Measurements from ENCODE around the gene TMEM106B.
A peak's percentile ranks its signal among the peaks of the same experiment; 100 is the strongest.
"Not testable (repeated sequence)": the region's sequence is repeated elsewhere in the genome, so short reads cannot be mapped to it uniquely, and the experiment has no call there.

Gene TMEM106B

GRCh38 chr7:12217311-12217710 is 6.2 kb downstream of the TMEM106B start:
- Mint-ChIP-seq H3K36me3 (peaks cover 26% of the 10 kb centered on the region), H3K4me3 (no peak overlapping the region), H3K27ac (peak overlapping the region; percentile 10), H3K4me1 (peaks cover 78% of the 10 kb centered on the region), H3K27me3 (no peaks in the 10 kb centered on the region), H3K9me3 (no peaks in the 10 kb centered on the region)

- H3K9me3 Mint-ChIP-seq: no peaks in the 10 kb centered on the region
- H3K4me1 Mint-ChIP-seq: peaks cover 80% of the 10 kb centered on the region
- H3K36me3 Mint-ChIP-seq: peaks cover 37% of the 10 kb centered on the region
- no peaks in the 10 kb centered on the region for H3K27me3 Mint-ChIP-seq
- no peak overlapping the region for H3K4me3 Mint-ChIP-seq
- H3K27ac Mint-ChIP-seq: peak overlapping the region; percentile 83
Observed at GRCh38 chr7:12220389-12221046, 9.4 kb downstream of the TMEM106B start.

GRCh38 chr7:12221414-12221813 is 10.3 kb downstream of the TMEM106B start:
- peak overlapping the region; percentile 75 for H3K27ac Mint-ChIP-seq
- H3K27me3 Mint-ChIP-seq: no peaks in the 10 kb centered on the region
- no peak overlapping the region for H3K4me3 Mint-ChIP-seq
- no peaks in the 10 kb centered on the region for H3K9me3 Mint-ChIP-seq
- H3K36me3 Mint-ChIP-seq: peaks cover 40% of the 10 kb centered on the region
- H3K4me1 Mint-ChIP-seq: peaks cover 80% of the 10 kb centered on the region

- Mint-ChIP-seq H3K27ac (peak overlapping the region; percentile 71), H3K27me3 (no peaks in the 10 kb centered on the region), H3K36me3 (peaks cover 29% of the 10 kb centered on the region), H3K4me1 (peaks cover 72% of the 10 kb centered on the region), H3K4me3 (peak overlapping the region; percentile 19), H3K9me3 (no peaks in the 10 kb centered on the region)
Observed at GRCh38 chr7:12222889-12223579, 11.9 kb downstream of the TMEM106B start.

GRCh38 chr7:12225017-12225416 is 13.9 kb downstream of the TMEM106B start:
- H3K9me3 Mint-ChIP-seq, H3K4me3 Mint-ChIP-seq, H3K27me3 Mint-ChIP-seq: not testable (repeated sequence)
- H3K27ac Mint-ChIP-seq: peak overlapping the region; percentile 60
- peaks cover 27% of the 10 kb centered on the region for H3K36me3 Mint-ChIP-seq
- peaks cover 73% of the 10 kb centered on the region for H3K4me1 Mint-ChIP-seq

GRCh38 chr7:12226756-12227155 is 15.7 kb downstream of the TMEM106B start:
- H3K4me3 Mint-ChIP-seq: no peak overlapping the region
- H3K27me3 Mint-ChIP-seq: no peaks in the 10 kb centered on the region
- no peaks in the 10 kb centered on the region for H3K9me3 Mint-ChIP-seq
- H3K36me3 Mint-ChIP-seq: peaks cover 26% of the 10 kb centered on the region
- H3K27ac Mint-ChIP-seq: no peak overlapping the region
- peaks cover 58% of the 10 kb centered on the region for H3K4me1 Mint-ChIP-seq

GRCh38 chr7:12228024-12228423 is 16.9 kb downstream of the TMEM106B start:
- peaks cover 26% of the 10 kb centered on the region for H3K36me3 Mint-ChIP-seq
- no peaks in the 10 kb centered on the region for H3K27me3 Mint-ChIP-seq
- peaks cover 45% of the 10 kb centered on the region for H3K4me1 Mint-ChIP-seq
- H3K27ac Mint-ChIP-seq: no peak overlapping the region
- H3K9me3 Mint-ChIP-seq: no peaks in the 10 kb centered on the region
- no peak overlapping the region for H3K4me3 Mint-ChIP-seq

GRCh38 chr7:12229046-12229445 is 18.0 kb downstream of the TMEM106B start:
- no peaks in the 10 kb centered on the region for H3K9me3 Mint-ChIP-seq
- H3K4me1 Mint-ChIP-seq: peaks cover 35% of the 10 kb centered on the region
- no peak overlapping the region for H3K4me3 Mint-ChIP-seq
- H3K27ac Mint-ChIP-seq: no peak overlapping the region
- H3K36me3 Mint-ChIP-seq: peaks cover 29% of the 10 kb centered on the region
- H3K27me3 Mint-ChIP-seq: no peaks in the 10 kb centered on the region

GRCh38 chr7:12231097-12231496 is 20.0 kb downstream of the TMEM106B start:
- no peaks in the 10 kb centered on the region for H3K27me3 Mint-ChIP-seq
- no peak overlapping the region for H3K27ac Mint-ChIP-seq
- peaks cover 20% of the 10 kb centered on the region for H3K36me3 Mint-ChIP-seq
- no peak overlapping the region for H3K4me3 Mint-ChIP-seq
- H3K9me3 Mint-ChIP-seq: no peaks in the 10 kb centered on the region
- H3K4me1 Mint-ChIP-seq: peaks cover 24% of the 10 kb centered on the region

GRCh38 chr7:12233175-12233574 is 22.1 kb downstream of the TMEM106B start:
- H3K27me3 Mint-ChIP-seq: no peaks in the 10 kb centered on the region
- peaks cover 1% of the 10 kb centered on the region for H3K9me3 Mint-ChIP-seq

GRCh38 chr7:12234334-12234865 is 23.3 kb downstream of the TMEM106B start:
- Mint-ChIP-seq H3K36me3 (peaks cover 34% of the 10 kb centered on the region), H3K9me3 (peaks cover 5% of the 10 kb centered on the region), H3K27ac (no peak overlapping the region), H3K4me1 (peaks cover 16% of the 10 kb centered on the region), H3K27me3 (no peaks in the 10 kb centered on the region), H3K4me3 (no peak overlapping the region)

More at GRCh38 chr7:12233175-12233574, 22.1 kb downstream of the TMEM106B start:
- Mint-ChIP-seq H3K4me3 (no peak overlapping the region), H3K36me3 (peaks cover 27% of the 10 kb centered on the region), H3K27ac (no peak overlapping the region), H3K4me1 (peaks cover 18% of the 10 kb centered on the region)

GRCh38 chr7:12235970-12236369 is 24.9 kb downstream of the TMEM106B start:
- Mint-ChIP-seq H3K27me3 (no peaks in the 10 kb centered on the region), H3K4me1 (peaks cover 20% of the 10 kb centered on the region), H3K36me3 (peaks cover 31% of the 10 kb centered on the region), H3K9me3 (peaks cover 5% of the 10 kb centered on the region), H3K27ac (no peak overlapping the region), H3K4me3 (no peak overlapping the region)

GRCh38 chr7:12237007-12237406 is 25.9 kb downstream of the TMEM106B start:
- H3K36me3 Mint-ChIP-seq: peaks cover 34% of the 10 kb centered on the region
- H3K9me3 Mint-ChIP-seq: peaks cover 5% of the 10 kb centered on the region
- no peak overlapping the region for H3K27ac Mint-ChIP-seq
- no peaks in the 10 kb centered on the region for H3K27me3 Mint-ChIP-seq
- H3K4me3 Mint-ChIP-seq: no peak overlapping the region
- peaks cover 20% of the 10 kb centered on the region for H3K4me1 Mint-ChIP-seq

- H3K27me3 Mint-ChIP-seq: no peaks in the 10 kb centered on the region
- peaks cover 17% of the 10 kb centered on the region for H3K4me1 Mint-ChIP-seq
- H3K4me3 Mint-ChIP-seq: no peak overlapping the region
- H3K27ac Mint-ChIP-seq: no peak overlapping the region
- peaks cover 5% of the 10 kb centered on the region for H3K9me3 Mint-ChIP-seq
- peaks cover 27% of the 10 kb centered on the region for H3K36me3 Mint-ChIP-seq
Observed at GRCh38 chr7:12239806-12240205, 28.7 kb downstream of the TMEM106B start.

- Mint-ChIP-seq H3K9me3 (no peaks in the 10 kb centered on the region), H3K36me3 (peaks cover 7% of the 10 kb centered on the region)
Observed at GRCh38 chr7:12244129-12244528, 33.0 kb downstream of the TMEM106B start.

GRCh38 chr7:12244694-12245093 is 33.6 kb downstream of the TMEM106B start:
- no peaks in the 10 kb centered on the region for H3K27me3 Mint-ChIP-seq
- no peak overlapping the region for H3K4me3 Mint-ChIP-seq
- H3K4me1 Mint-ChIP-seq: peaks cover 7% of the 10 kb centered on the region
- H3K27ac Mint-ChIP-seq: no peak overlapping the region
- H3K36me3 Mint-ChIP-seq: peaks cover 6% of the 10 kb centered on the region
- no peaks in the 10 kb centered on the region for H3K9me3 Mint-ChIP-seq

More at GRCh38 chr7:12244129-12244528, 33.0 kb downstream of the TMEM106B start:
- H3K27ac Mint-ChIP-seq: no peak overlapping the region
- no peaks in the 10 kb centered on the region for H3K27me3 Mint-ChIP-seq
- H3K4me3 Mint-ChIP-seq: no peak overlapping the region
- peaks cover 13% of the 10 kb centered on the region for H3K4me1 Mint-ChIP-seq
